ENCODE results near the gene OBP2B. TPM values are rescaled to one million over a fixed set of nuclear protein-coding genes. Genes with fewer than 3 reads are reported as not detected.
"Not testable (repeated sequence)": the region's sequence is repeated elsewhere in the genome, so short reads cannot be mapped to it uniquely, and the experiment has no call there.

The OBP2B gene
- total RNA-seq, 1 donor, result not detected

GRCh38 chr9:133238851-133239532, 29.9 kb upstream of the OBP2B start:
- peak overlapping the region; percentile 62 for H3K4me3 ChIP-seq (ENCODE audit: low read depth, low read length)
- TF ChIP-seq, protein P1, sequence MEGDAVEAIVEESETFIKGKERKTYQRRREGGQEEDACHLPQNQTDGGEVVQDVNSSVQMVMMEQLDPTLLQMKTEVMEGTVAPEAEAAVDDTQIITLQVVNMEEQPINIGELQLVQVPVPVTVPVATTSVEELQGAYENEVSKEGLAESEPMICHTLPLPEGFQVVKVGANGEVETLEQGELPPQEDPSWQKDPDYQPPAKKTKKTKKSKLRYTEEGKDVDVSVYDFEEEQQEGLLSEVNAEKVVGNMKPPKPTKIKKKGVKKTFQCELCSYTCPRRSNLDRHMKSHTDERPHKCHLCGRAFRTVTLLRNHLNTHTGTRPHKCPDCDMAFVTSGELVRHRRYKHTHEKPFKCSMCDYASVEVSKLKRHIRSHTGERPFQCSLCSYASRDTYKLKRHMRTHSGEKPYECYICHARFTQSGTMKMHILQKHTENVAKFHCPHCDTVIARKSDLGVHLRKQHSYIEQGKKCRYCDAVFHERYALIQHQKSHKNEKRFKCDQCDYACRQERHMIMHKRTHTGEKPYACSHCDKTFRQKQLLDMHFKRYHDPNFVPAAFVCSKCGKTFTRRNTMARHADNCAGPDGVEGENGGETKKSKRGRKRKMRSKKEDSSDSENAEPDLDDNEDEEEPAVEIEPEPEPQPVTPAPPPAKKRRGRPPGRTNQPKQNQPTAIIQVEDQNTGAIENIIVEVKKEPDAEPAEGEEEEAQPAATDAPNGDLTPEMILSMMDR (IDR thresholded peaks at IDR 0.05; ENCODE audit: insufficient read depth, low read depth, low read length), result peak; percentile 83
- DNase-seq (ENCODE audit: low read depth), result peak; percentile 74

GRCh38 chr9:133238272-133238850, 29.3 kb upstream of the OBP2B start:
- TF ChIP-seq, protein P1 (IDR thresholded peaks at IDR 0.05; ENCODE audit: insufficient read depth, low read depth, low read length), result no peak
- peak; percentile 76 for DNase-seq (ENCODE audit: low read depth)
- peak overlapping the region; percentile 62 for H3K4me3 ChIP-seq (ENCODE audit: low read depth, low read length)

DNA sequence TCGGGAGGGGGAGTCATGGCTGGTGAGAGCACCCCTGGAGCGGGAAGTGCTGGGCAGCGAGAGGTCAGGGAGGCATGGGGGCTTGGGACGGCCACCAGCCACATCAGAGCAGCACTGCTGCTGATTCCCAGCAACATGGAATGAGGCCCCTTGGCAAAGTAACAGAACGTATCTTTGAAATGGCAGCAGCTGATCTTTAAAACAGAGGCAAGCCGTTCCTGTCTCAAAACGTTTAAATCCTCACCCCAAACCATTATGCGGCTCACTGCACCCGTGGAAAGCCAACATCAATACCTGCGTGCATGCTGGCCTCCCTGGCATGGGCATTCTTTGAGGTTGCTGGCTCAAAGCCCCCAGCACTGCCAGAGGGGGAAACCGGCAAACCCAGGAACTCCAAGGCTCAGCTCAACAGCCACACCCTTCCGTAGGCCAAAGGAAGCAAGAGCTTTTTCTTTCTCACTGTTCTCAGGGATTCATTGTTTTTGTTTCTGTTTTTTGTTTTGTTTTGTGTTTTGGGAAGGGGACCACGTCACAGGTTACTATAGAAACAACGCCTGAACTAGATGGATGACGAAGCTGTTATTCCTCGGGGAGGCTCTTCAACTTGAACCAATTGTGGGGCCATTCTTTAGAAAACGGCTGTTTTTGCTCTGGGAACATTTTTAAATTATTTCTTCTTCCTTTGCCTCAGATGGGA, 28.1 kb upstream of the OBP2B start:
- no peak overlapping the region for H3K4me3 ChIP-seq (ENCODE audit: low read depth, low read length)
- peak; percentile 69 for DNase-seq (ENCODE audit: low read depth)
- TF ChIP-seq, protein P1 (IDR thresholded peaks at IDR 0.05; ENCODE audit: insufficient read depth, low read depth, low read length), result no peak

DNA sequence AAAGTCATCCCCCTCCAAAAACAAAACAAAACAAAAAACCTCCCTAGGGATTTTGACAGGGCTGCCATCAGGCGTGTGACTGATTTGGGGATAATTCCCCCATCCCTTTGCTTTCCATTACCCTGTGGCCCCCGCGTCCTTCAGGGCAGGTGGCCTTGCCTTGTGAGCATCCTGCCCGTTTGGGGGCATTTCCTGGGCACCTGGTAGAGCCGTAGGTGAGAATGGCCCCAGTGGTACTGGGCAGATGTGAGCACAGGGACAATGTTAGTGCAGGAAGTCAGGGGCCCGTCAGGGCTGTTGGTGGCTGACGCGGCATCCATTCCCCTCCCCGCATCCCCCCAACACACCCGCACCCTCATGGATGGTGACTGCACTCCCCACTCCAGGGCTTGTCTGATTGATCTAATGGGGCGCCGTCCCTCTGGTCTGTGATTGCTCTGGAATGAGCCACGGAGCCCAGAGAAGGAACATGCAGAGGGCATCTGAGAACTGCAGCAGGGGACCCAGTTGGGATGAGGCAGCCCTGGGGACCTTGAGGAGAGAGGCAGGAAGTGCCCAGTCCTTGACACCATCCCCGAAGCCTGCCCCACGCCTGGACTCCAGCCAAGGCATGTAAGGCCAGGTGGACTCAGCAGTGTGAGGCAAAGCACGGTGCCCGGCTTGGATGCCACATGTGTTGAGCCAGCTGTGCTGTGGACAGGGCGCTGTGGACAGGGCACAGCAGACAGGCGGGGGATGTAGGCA, 27.4 kb upstream of the OBP2B start:
- H3K4me3 ChIP-seq (ENCODE audit: low read depth, low read length); DNase-seq (ENCODE audit: low read depth): not testable (repeated sequence)

GRCh38 chr9:133235549-133236222, 26.6 kb upstream of the OBP2B start:
- no peak overlapping the region for H3K4me3 ChIP-seq (ENCODE audit: low read depth, low read length)
- TF ChIP-seq, protein P1 (IDR thresholded peaks at IDR 0.05; ENCODE audit: insufficient read depth, low read depth, low read length), result no peak
- no peak for DNase-seq (ENCODE audit: low read depth)

- TF ChIP-seq, protein P1 (IDR thresholded peaks at IDR 0.05; ENCODE audit: insufficient read depth, low read depth, low read length), result no peak
- no peak overlapping the region for H3K4me3 ChIP-seq (ENCODE audit: low read depth, low read length)
- no peak for DNase-seq (ENCODE audit: low read depth)
Observed at GRCh38 chr9:133234577-133235322, 25.7 kb upstream of the OBP2B start.
